Keratinocyte (primary cell): ENCODE results near the gene ARFIP1.

Experiments used
- EZH2 ChIP-seq: IDR thresholded peaks from one replicate; pipeline ENCODE4 v1.6.1; 2012; ENCODE audit warnings: inconsistent platforms, mild to moderate bottlenecking, low read length, moderate library complexity
- TF ChIP-seq, protein P1 (sequence below), 3 experiments: IDR thresholded peaks in 1 of 3; conservative IDR thresholded peaks in 1 of 3; optimal IDR thresholded peaks in 1 of 3; 2 replicates in 2 of 3; 3 replicates in 1 of 3; pipeline versions ENCODE3 to v1.5.1; 2011; ENCODE audit warnings: low read length in 3 of 3, mild to moderate bottlenecking in 3 of 3, moderate library complexity in 2 of 3, control low read depth in 1 of 3, inconsistent platforms in 1 of 3; ENCODE audit not compliant: insufficient read depth in 2 of 3; ENCODE audit errors: extremely low read depth in 1 of 3

DNA sequence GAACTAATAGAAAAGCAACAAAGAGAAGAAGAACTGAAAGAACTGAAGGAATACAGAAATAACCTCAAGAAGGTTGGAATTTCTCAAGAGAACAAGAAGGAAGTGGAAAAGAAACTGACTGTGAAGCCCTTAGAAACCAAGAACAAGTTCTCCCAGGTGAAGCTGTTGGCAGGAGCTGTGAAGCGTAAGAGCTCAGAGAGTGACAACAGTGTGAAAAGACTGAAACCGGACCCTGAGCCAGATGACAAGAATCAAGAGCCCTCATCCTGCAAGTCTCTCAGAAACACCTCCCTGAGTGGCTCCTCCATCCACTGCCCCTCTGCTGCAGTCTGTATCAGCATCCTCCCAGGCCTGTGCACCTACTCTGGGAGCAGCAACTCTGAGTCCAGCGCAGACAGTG lies 148.0 kb downstream of the ARFIP1 start:
- TF ChIP-seq, protein P1, sequence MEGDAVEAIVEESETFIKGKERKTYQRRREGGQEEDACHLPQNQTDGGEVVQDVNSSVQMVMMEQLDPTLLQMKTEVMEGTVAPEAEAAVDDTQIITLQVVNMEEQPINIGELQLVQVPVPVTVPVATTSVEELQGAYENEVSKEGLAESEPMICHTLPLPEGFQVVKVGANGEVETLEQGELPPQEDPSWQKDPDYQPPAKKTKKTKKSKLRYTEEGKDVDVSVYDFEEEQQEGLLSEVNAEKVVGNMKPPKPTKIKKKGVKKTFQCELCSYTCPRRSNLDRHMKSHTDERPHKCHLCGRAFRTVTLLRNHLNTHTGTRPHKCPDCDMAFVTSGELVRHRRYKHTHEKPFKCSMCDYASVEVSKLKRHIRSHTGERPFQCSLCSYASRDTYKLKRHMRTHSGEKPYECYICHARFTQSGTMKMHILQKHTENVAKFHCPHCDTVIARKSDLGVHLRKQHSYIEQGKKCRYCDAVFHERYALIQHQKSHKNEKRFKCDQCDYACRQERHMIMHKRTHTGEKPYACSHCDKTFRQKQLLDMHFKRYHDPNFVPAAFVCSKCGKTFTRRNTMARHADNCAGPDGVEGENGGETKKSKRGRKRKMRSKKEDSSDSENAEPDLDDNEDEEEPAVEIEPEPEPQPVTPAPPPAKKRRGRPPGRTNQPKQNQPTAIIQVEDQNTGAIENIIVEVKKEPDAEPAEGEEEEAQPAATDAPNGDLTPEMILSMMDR (optimal IDR thresholded peaks at IDR 0.05 in 1 of 3, IDR thresholded peaks at IDR 0.05 in 1 of 3, conservative IDR thresholded peaks at IDR 0.05 in 1 of 3; ENCODE audit: extremely low read depth in 1 of 3, insufficient read depth in 2 of 3, low read length in 3 of 3) = no peak
- no peak for TF ChIP-seq EZH2
